PC-9 (cell line): ENCODE data around the gene STAG2.

Experiments
- EZH2 ChIP-seq: fragments of 200-600 bp; sonication (generic); IDR thresholded peaks from 2 replicates; pipeline ENCODE4 v1.8.0; 2017; ENCODE audit warnings: antibody characterized with exemption, low read depth
- TF ChIP-seq, protein P1 (sequence below): fragments of 200-600 bp; sonication (generic); conservative IDR thresholded peaks from 2 replicates; pipeline ENCODE4 v1.6.1; 2017; ENCODE audit warnings: mixed run types, antibody characterized with exemption, mild to moderate bottlenecking, moderate library complexity

GRCh38 chrX:123990169-123990568, 28.7 kb downstream of the STAG2 start:
- TF ChIP-seq, protein P1, sequence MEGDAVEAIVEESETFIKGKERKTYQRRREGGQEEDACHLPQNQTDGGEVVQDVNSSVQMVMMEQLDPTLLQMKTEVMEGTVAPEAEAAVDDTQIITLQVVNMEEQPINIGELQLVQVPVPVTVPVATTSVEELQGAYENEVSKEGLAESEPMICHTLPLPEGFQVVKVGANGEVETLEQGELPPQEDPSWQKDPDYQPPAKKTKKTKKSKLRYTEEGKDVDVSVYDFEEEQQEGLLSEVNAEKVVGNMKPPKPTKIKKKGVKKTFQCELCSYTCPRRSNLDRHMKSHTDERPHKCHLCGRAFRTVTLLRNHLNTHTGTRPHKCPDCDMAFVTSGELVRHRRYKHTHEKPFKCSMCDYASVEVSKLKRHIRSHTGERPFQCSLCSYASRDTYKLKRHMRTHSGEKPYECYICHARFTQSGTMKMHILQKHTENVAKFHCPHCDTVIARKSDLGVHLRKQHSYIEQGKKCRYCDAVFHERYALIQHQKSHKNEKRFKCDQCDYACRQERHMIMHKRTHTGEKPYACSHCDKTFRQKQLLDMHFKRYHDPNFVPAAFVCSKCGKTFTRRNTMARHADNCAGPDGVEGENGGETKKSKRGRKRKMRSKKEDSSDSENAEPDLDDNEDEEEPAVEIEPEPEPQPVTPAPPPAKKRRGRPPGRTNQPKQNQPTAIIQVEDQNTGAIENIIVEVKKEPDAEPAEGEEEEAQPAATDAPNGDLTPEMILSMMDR, result no peak
- no peak for TF ChIP-seq EZH2
